Ureter (tissue), 1 donor: ENCODE data around the gene WDFY2. TPM values are rescaled to one million over a fixed set of nuclear protein-coding genes. Genes with fewer than 3 reads are reported as not detected.

Source experiments
- DNase-seq: peaks from one replicate; pipeline ENCODE4 v3.0.0-alpha.2; 2020; ENCODE audit warnings: low spot score
- total RNA-seq: library from RNA; stranded (reverse); gene quantifications from one replicate; pipeline ENCODE4 v1.2.4, GENCODE V29; 2023
- donor health status: DM: yes; HTN: yes; CAD: no.

Gene WDFY2
- total RNA-seq, 1 donor from 2014 or later = 17.2 TPM

GRCh38 chr13:51816604-51817249 is 232.5 kb downstream of the WDFY2 start:
- no peak for DNase-seq

Other genes with a start within 250 kb of the WDFY2 start
- 0.31 TPM for gene SERPINE3, start 244.8 kb upstream of the WDFY2 start, total RNA-seq
- gene INTS6, start 131.4 kb upstream of the WDFY2 start, total RNA-seq = 49.7 TPM
- 23.3 TPM for gene DHRS12, start 219.7 kb downstream of the WDFY2 start, total RNA-seq